Gastroesophageal sphincter (tissue), 4 donors: ENCODE data around the gene GADL1. TPM values are rescaled to one million over a fixed set of nuclear protein-coding genes. Genes with fewer than 3 reads are reported as not detected.

Source experiments
- ATAC-seq: fragments of 150-250 bp; one replicate; pipeline ENCODE4 v1.9.1; 2016; ENCODE audit warnings: mild to moderate bottlenecking, moderate library complexity
- H3K27ac ChIP-seq, 4 donors: fragments of 200-600 bp; sonication (generic) in 3 of 4; 1 replicate in 3 of 4; 2 replicates in 1 of 4; pipeline ENCODE4 v1.5.1; 2016 to 2019
- H3K27me3 ChIP-seq: fragments of 200-600 bp; sonication (generic); one replicate; pipeline ENCODE4 v1.5.1; 2019
- H3K36me3 ChIP-seq, 2 donors: fragments of 200-600 bp; sonication (generic); one replicate each; pipeline ENCODE4 v1.5.1; 2019; ENCODE audit warnings: control low read depth in 1 of 2
- H3K4me1 ChIP-seq, 3 donors: fragments of 200-600 bp; sonication (generic); 1 replicate in 2 of 3; 2 replicates in 1 of 3; pipeline ENCODE4 v1.5.1; 2016 to 2019; ENCODE audit warnings: control low read depth in 2 of 3
- H3K4me3 ChIP-seq, 2 donors: fragments of 200-600 bp; sonication (generic); one replicate each; pipeline ENCODE4 v1.5.1; 2019; ENCODE audit warnings: mild to moderate bottlenecking in 1 of 2, moderate library complexity in 1 of 2
- H3K9me3 ChIP-seq, 3 donors: fragments of 200-600 bp; sonication (generic); one replicate each; pipeline ENCODE4 v1.5.1; 2017 to 2019; ENCODE audit warnings: control low read depth in 2 of 3
- EP300 ChIP-seq: sonication (generic); formaldehyde crosslinking; IDR thresholded peaks from one replicate; pipeline ENCODE4 v1.6.1; 2017; ENCODE audit warnings: antibody characterized with exemption, mild to moderate bottlenecking
- POLR2A ChIP-seq, 2 donors: fragments of 450-650 bp; IDR thresholded peaks; one replicate each; pipeline ENCODE4 v1.6.1; 2017; ENCODE audit warnings: antibody characterized with exemption in 2 of 2, mild to moderate bottlenecking in 2 of 2, moderate library complexity in 1 of 2
- POLR2AphosphoS5 ChIP-seq: sonication (generic); formaldehyde crosslinking; IDR thresholded peaks from one replicate; pipeline ENCODE4 v1.6.1; 2017; ENCODE audit warnings: antibody characterized with exemption
- whole genome bisulfite sequencing, 2 donors: methylation state at CpG; one replicate each; pipeline ENCODE4 v1.1.5; 2018; ENCODE audit warnings: low coverage in 1 of 2; 5-methylcytosine and 5-hydroxymethylcytosine counted together
- total RNA-seq, 4 donors: library from RNA; depleted of rRNA; stranded (reverse); fragments of >200 nt; gene quantifications; one replicate each; pipeline ENCODE4 v1.1.0, GENCODE V29; 2016
- TF ChIP-seq, protein P1 (sequence below), 4 experiments: fragments of 200-600 bp in 2 of 4; fragments of 450-650 bp in 2 of 4; sonication (generic) in 1 of 4; IDR thresholded peaks; one replicate each; pipeline ENCODE4 v1.5.1; 2017 to 2019; ENCODE audit warnings: antibody characterized with exemption in 4 of 4, mild to moderate bottlenecking in 2 of 4, moderate library complexity in 2 of 4

The GADL1 gene
- total RNA-seq, 4 donors from 2014 or later: 2.2 to 20.9 (median 3.9) TPM

- H3K4me1 ChIP-seq: peaks cover 65 to 100% (median 66%) of the 10 kb centered on the region in 3 donors
- no peaks in the 10 kb centered on the region for H3K9me3 ChIP-seq
- H3K36me3 ChIP-seq: peaks cover 12 to 32% of the 10 kb centered on the region in 2 donors
- no peaks in the 10 kb centered on the region for H3K27me3 ChIP-seq
- H3K27ac ChIP-seq: peak overlapping the region; percentile 16 to 77 (median 36)
- WGBS, 2 donors: 80 to 100% methylated on average over 1 of the region's 2 CpGs
- no peak overlapping the region for H3K4me3 ChIP-seq
- TF ChIP-seq, protein P1, sequence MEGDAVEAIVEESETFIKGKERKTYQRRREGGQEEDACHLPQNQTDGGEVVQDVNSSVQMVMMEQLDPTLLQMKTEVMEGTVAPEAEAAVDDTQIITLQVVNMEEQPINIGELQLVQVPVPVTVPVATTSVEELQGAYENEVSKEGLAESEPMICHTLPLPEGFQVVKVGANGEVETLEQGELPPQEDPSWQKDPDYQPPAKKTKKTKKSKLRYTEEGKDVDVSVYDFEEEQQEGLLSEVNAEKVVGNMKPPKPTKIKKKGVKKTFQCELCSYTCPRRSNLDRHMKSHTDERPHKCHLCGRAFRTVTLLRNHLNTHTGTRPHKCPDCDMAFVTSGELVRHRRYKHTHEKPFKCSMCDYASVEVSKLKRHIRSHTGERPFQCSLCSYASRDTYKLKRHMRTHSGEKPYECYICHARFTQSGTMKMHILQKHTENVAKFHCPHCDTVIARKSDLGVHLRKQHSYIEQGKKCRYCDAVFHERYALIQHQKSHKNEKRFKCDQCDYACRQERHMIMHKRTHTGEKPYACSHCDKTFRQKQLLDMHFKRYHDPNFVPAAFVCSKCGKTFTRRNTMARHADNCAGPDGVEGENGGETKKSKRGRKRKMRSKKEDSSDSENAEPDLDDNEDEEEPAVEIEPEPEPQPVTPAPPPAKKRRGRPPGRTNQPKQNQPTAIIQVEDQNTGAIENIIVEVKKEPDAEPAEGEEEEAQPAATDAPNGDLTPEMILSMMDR (IDR thresholded peaks at IDR 0.05): no peak
- TF ChIP-seq POLR2AphosphoS5 (no peak), EP300 (no peak), POLR2A (IDR thresholded peaks at IDR 0.05) (no peak)
- no peak for ATAC-seq
Measured at GRCh38 chr3:30685267-30685667, 209.2 kb downstream of the GADL1 start.

DNA sequence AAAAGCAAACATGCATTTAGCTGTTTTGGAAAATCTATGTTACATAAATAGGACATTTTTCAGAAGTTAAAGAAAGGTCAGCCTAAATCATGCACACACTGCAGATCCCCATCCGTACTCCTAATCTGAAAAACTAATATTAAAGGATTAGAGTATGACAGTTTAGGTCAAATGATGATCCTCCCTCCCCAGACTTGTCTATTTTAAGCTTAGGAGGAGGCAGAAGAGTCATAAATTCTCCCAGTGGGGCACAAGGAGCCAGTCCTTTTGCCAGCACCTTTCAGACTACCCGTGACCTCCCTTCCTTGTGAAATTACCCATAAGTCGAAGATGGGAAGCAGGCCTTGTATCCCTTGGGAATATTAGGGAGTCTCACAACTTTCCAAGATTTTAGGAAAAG, 210.1 kb downstream of the GADL1 start:
- Histone ChIP-seq H3K4me3 (no peak overlapping the region), H3K4me1 (peaks cover 60 to 100% (median 67%) of the 10 kb centered on the region in 3 donors), H3K27ac (peak overlapping the region; percentile 34 to 77 (median 56)), H3K27me3 (no peaks in the 10 kb centered on the region), H3K36me3 (peaks cover 12 to 36% of the 10 kb centered on the region in 2 donors), H3K9me3 (no peaks in the 10 kb centered on the region)
- WGBS, 2 donors: 21 to 38% methylated on average over 3 of the region's 3 CpGs
- no peak for ATAC-seq
- TF ChIP-seq EP300: no peak
- TF ChIP-seq POLR2A (IDR thresholded peaks at IDR 0.05): no peak
- no peak for TF ChIP-seq POLR2AphosphoS5
- TF ChIP-seq, protein P1 (IDR thresholded peaks at IDR 0.05): no peak

DNA sequence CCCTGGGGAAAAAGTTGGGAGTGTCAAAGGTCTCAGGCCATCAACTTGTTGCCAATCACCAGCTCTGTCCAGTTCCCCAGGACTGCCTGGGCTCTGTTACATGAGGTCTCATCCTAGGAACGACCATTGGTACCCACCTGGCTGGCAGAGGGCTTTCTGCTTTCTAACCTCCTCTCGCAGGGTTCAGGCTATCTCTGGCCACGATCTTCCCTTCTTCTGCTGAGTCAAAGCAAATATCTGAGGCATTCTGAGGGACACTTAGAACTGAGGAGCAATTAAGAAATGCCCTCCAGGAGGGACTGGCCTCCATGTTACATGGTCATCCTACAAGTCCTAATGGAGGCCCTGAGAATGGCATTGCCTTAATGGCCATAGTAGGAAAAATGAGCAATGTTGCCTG, 210.7 kb downstream of the GADL1 start:
- H3K36me3 ChIP-seq: peaks cover 12 to 39% of the 10 kb centered on the region in 2 donors
- TF ChIP-seq POLR2A (IDR thresholded peaks at IDR 0.05) (no peak), EP300 (no peak), POLR2AphosphoS5 (no peak)
- TF ChIP-seq, protein P1 (IDR thresholded peaks at IDR 0.05): no peak
- H3K4me3 ChIP-seq: no peak overlapping the region
- 80% methylated on average over 1 of the region's 3 CpGs; no CpG with 5 or more reads in 1 of the 2 donors for WGBS, 2 donors
- no peak for ATAC-seq
- peak overlapping the region; percentile 7 to 77 (median 52) for H3K27ac ChIP-seq
- peaks cover 54 to 100% (median 67%) of the 10 kb centered on the region in 3 donors for H3K4me1 ChIP-seq
- H3K9me3 ChIP-seq: no peaks in the 10 kb centered on the region
- H3K27me3 ChIP-seq: no peaks in the 10 kb centered on the region

- TF ChIP-seq, protein P1 (IDR thresholded peaks at IDR 0.05): no peak
- TF ChIP-seq POLR2A (IDR thresholded peaks at IDR 0.05) (no peak), POLR2AphosphoS5 (peak; percentile 5), EP300 (no peak)
- peaks cover 3 to 39% of the 10 kb centered on the region in 2 donors for H3K36me3 ChIP-seq
- peaks cover 43 to 100% (median 59%) of the 10 kb centered on the region in 3 donors for H3K4me1 ChIP-seq
- 20 to 23% methylated on average over 1 of the region's 1 CpG for WGBS, 2 donors
- no peak overlapping the region for H3K4me3 ChIP-seq
- H3K27ac ChIP-seq: peak overlapping the region; percentile 58 to 77 (median 64)
- no peaks in the 10 kb centered on the region for H3K9me3 ChIP-seq
- no peak for ATAC-seq
- H3K27me3 ChIP-seq: no peaks in the 10 kb centered on the region
Measured at GRCh38 chr3:30682434-30683155, 211.9 kb downstream of the GADL1 start.

- Histone ChIP-seq H3K4me3 (no peak overlapping the region), H3K9me3 (no peaks in the 10 kb centered on the region), H3K27ac (peak overlapping the region; percentile 58 to 77 (median 64)), H3K27me3 (no peaks in the 10 kb centered on the region), H3K36me3 (peaks cover 0 to 43% of the 10 kb centered on the region in 2 donors), H3K4me1 (peaks cover 43 to 100% (median 58%) of the 10 kb centered on the region in 3 donors)
- TF ChIP-seq POLR2A (IDR thresholded peaks at IDR 0.05) (no peak), POLR2AphosphoS5 (peak; percentile 49)
- 42 to 66% methylated on average over 4 to 6 of the region's 6 CpGs for WGBS, 2 donors
- ATAC-seq: peak; percentile 77
Measured at GRCh38 chr3:30681649-30682211, 212.7 kb downstream of the GADL1 start.
